Pancreas (tissue), 10 donors: ENCODE data around the gene NCAPD3. TPM values are rescaled to one million over a fixed set of nuclear protein-coding genes. Genes with fewer than 3 reads are reported as not detected.

ENCODE experiments used
- ATAC-seq, 4 donors: fragments of 200-7000 bp; cut with Tn5 transposase; one replicate each; pipeline versions ENCODE4 v1.8.0 to v1.9.1; 2020; ENCODE audit warnings: mild to moderate bottlenecking in 4 of 4, moderate library complexity in 4 of 4
- DNase-seq, 6 donors: peaks; one replicate each; pipeline ENCODE4 v3.0.0-alpha.2; 2020
- FAIRE-seq: peaks from 2 replicates; lab custom pipeline; 2012; peaks lifted over from hg19 to GRCh38; lab: Jason Lieb, UNC
- H3K27ac ChIP-seq, 4 donors: fragments of 200-600 bp; sonication (generic); 1 replicate in 3 of 4; 2 replicates in 1 of 4; pipeline versions ENCODE4 v1.5.0 to v1.8.0; 2020
- H3K27me3 ChIP-seq, 4 donors: fragments of 200-600 bp; one replicate each; pipeline ENCODE4 v1.8.0; 2021
- H3K36me3 ChIP-seq, 3 donors: fragments of 200-600 bp; sonication (generic) in 1 of 3; one replicate each; pipeline versions ENCODE4 v1.5.0 to v1.8.0; 2020 to 2021
- H3K4me1 ChIP-seq, 3 donors: fragments of 200-600 bp; one replicate each; pipeline ENCODE4 v1.8.0; 2021
- H3K4me3 ChIP-seq, 4 donors: fragments of 200-600 bp; sonication (generic) in 2 of 4; one replicate each; pipeline versions ENCODE4 v1.5.0 to v1.8.0; 2020 to 2021
- H3K9me3 ChIP-seq, 4 donors: fragments of 200-600 bp; one replicate each; pipeline ENCODE4 v1.8.0; 2021
- CTCF ChIP-seq, 4 donors: fragments of 200-600 bp; sonication (generic) in 3 of 4; IDR thresholded peaks; one replicate each; pipeline versions ENCODE4 v1.5.0 to v1.8.0; 2021; ENCODE audit warnings: antibody characterized with exemption in 4 of 4
- WGBS, 2 donors: extraction: QIAGEN DNeasy Blood & Tissue Kit; methylation state at CpG; one replicate each; pipeline ENCODE4 v1.1.7; 2013; 5-methylcytosine and 5-hydroxymethylcytosine counted together
- intact Hi-C, 3 donors: fragments of 100-400 bp; cut with DNase I; formaldehyde crosslinking; loops; one replicate each; pipeline versions ENCODE4 v1.11.1 to v1.14.2; 2022
- polyA plus RNA-seq, 2 donors: library from polyadenylated mRNA; stranded (reverse); fragments of 200-250 nt; gene quantifications; one replicate each; pipeline ENCODE4 v1.2.3, GENCODE V29; 2013
- total RNA-seq, 6 donors: library from RNA; stranded (reverse); fragmentation: NEBNext Ultra II Directional in 4 of 6; extraction: Animal tissue kit (Norgen Biotek cat#: 25700) in 4 of 6; gene quantifications; one replicate each; pipeline versions ENCODE4 v1.2.1 to v1.2.4, GENCODE V29; 2021 to 2023
- donor health status: healthy with polysubstance abuse.
- donor health status: DM: no; HTN: no; CAD: no; lungs with moderate emphysema.
- donor health status: DM: no; HTN: no; CAD: no.
- donor health status: control.
- donor health status: control.
- donor health status: Bipolar disorder and iron deficiency.
- donor health status: DM: yes; HTN: yes; CAD: no.
- donor health status: DM: no; HTN: no; CAD: no.
- donor health status: DM: no; HTN: no; CAD: no.
- donor health status: DM: yes; HTN: yes; CAD: no.

Gene NCAPD3
- total and polyA plus RNA-seq, 8 donors: 4.5 to 9.5 (median 6.2) TPM

- FAIRE-seq (no peak), ATAC-seq (no peak), DNase-seq (no peak)
- WGBS, 2 donors: 80 to 85% methylated on average over 5 of the region's 5 CpGs
- Histone ChIP-seq H3K4me3 (no peak overlapping the region), H3K9me3 (no peaks in the 10 kb centered on the region), H3K36me3 (peaks cover 0 to 8% (median 6%) of the 10 kb centered on the region in 3 donors), H3K4me1 (no peaks in the 10 kb centered on the region), H3K27ac (no peak overlapping the region), H3K27me3 (no peaks in the 10 kb centered on the region)
- no peak for TF ChIP-seq CTCF (IDR thresholded peaks at IDR 0.05)
- intact Hi-C loops: no loop called here
Observed at GRCh38 chr11:134266440-134266839, 42.7 kb upstream of the NCAPD3 start.

- intact Hi-C loops: no loop called here
- Histone ChIP-seq H3K27me3 (no peaks in the 10 kb centered on the region), H3K4me1 (no peaks in the 10 kb centered on the region), H3K27ac (no peak overlapping the region), H3K36me3 (peaks cover 0 to 20% (median 6%) of the 10 kb centered on the region in 3 donors), H3K4me3 (no peak overlapping the region), H3K9me3 (no peaks in the 10 kb centered on the region)
- WGBS, 2 donors: 87 to 92% methylated on average over 7 of the region's 7 CpGs
- FAIRE-seq: no peak
- ATAC-seq: no peak
- TF ChIP-seq CTCF (IDR thresholded peaks at IDR 0.05): no peak
- no peak for DNase-seq
Observed at GRCh38 chr11:134264966-134265764, 41.4 kb upstream of the NCAPD3 start.

GRCh38 chr11:134261626-134262488 lies 38.1 kb upstream of the NCAPD3 start:
- no peak for DNase-seq

GRCh38 chr11:134260983-134261382 lies 37.2 kb upstream of the NCAPD3 start:
- H3K36me3 ChIP-seq: peaks cover 0 to 36% (median 12%) of the 10 kb centered on the region in 3 donors
- H3K27me3 ChIP-seq: no peaks in the 10 kb centered on the region
- WGBS, 2 donors: 88 to 94% methylated on average over 16 of the region's 16 CpGs
- no peaks in the 10 kb centered on the region for H3K9me3 ChIP-seq
- no peak overlapping the region for H3K4me3 ChIP-seq
- no peak for ATAC-seq
- TF ChIP-seq CTCF (IDR thresholded peaks at IDR 0.05): no peak
- DNase-seq: no peak
- no peaks in the 10 kb centered on the region for H3K4me1 ChIP-seq
- H3K27ac ChIP-seq: no peak overlapping the region
- intact Hi-C loops: no loop called here
- no peak for FAIRE-seq

More at GRCh38 chr11:134261626-134262488, 38.1 kb upstream of the NCAPD3 start:
- 86 to 89% methylated on average over 14 of the region's 14 CpGs for WGBS, 2 donors
- no peaks in the 10 kb centered on the region for H3K4me1 ChIP-seq
- no peaks in the 10 kb centered on the region for H3K27me3 ChIP-seq
- no peak overlapping the region for H3K4me3 ChIP-seq
- peak in 2 of 4 donors; percentile 38 to 44 for TF ChIP-seq CTCF (IDR thresholded peaks at IDR 0.05)
- peaks cover 0 to 36% (median 12%) of the 10 kb centered on the region in 3 donors for H3K36me3 ChIP-seq
- no peaks in the 10 kb centered on the region for H3K9me3 ChIP-seq
- peak; percentile 43 to 73 (median 67) for ATAC-seq
- FAIRE-seq: no peak
- intact Hi-C loops: no loop called here
- H3K27ac ChIP-seq: no peak overlapping the region
